Left forelimb (tissue), 1 donor: ENCODE data around the gene TCTN1.
"Not testable (repeated sequence)": the region's sequence is repeated elsewhere in the genome, so short reads cannot be mapped to it uniquely, and the experiment has no call there.

Source experiments
- DNase-seq: peaks from one replicate; pipeline ENCODE4 v3.0.0-alpha.2; 2018; ENCODE audit warnings: low spot score

TCTN1 gene

GRCh38 chr12:110638796-110639195, 24.9 kb downstream of the TCTN1 start:
- no peak for DNase-seq

DNA sequence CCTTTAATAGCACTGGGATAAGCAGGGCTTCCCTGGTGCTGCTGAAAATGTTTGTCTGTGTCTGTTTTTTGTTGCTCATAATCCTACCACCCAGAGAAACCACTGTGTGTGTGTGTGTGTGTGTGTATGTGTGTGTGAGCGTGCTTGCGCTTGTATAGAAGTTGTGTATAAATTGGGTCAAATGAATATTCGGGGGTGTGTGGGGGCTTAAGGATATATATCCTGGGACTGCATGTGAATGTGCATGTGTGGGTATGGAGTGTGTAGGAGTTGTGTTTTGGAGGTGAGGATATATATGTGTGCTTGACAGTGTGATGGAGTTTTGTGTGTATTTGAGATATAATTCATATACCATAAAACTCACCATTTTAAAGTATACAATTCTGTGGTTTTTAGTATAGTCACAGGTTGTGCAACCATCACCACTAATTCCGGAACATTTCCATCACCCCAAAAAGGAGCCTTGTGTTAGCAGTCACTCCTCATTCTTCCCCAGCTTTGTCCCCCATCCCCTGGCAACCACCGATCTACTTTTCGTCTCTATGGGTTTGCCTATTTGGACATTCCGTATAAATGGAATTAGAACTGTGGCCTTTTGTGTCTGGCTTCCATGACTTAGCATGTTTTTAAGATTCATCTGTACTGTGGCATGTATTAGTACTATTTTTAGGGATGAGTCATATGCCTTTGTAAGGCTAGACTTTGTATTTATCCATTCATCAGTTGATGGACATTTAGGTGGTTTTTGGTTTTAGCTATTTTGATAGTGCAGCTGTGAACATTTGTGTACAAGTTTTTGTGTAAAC, 25.6 kb downstream of the TCTN1 start:
- no peak for DNase-seq

GRCh38 chr12:110640275-110641025, 26.5 kb downstream of the TCTN1 start:
- no peak for DNase-seq

DNA sequence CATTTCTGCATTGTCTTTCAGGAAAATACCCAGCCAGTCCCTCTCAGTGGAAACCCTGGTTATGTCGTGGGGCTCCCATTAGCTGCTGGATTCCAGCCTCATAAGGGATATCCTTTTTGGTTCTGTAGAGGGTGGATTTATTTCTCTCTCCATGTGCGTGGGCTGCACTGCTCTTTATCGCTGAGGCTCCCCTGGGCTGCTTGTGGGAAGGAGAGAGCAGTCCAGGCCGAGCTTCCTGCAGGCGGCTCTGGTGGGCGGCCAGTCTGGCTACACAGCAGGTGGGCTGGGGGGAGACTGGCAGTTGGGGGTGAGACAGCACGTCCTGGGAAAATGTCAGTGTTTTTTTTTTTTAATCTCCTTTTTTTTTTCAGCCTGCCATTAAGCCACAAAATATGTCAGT, 27.6 kb downstream of the TCTN1 start:
- no peak for DNase-seq

GRCh38 chr12:110647631-110648040, 33.7 kb downstream of the TCTN1 start:
- no peak for DNase-seq

- no peak for DNase-seq
Measured at GRCh38 chr12:110649341-110649847, 35.5 kb downstream of the TCTN1 start.

- DNase-seq = not testable (repeated sequence)
Measured at GRCh38 chr12:110654238-110654637, 40.3 kb downstream of the TCTN1 start.

- DNase-seq = no peak
Measured at GRCh38 chr12:110656071-110656655, 42.2 kb downstream of the TCTN1 start.

DNA sequence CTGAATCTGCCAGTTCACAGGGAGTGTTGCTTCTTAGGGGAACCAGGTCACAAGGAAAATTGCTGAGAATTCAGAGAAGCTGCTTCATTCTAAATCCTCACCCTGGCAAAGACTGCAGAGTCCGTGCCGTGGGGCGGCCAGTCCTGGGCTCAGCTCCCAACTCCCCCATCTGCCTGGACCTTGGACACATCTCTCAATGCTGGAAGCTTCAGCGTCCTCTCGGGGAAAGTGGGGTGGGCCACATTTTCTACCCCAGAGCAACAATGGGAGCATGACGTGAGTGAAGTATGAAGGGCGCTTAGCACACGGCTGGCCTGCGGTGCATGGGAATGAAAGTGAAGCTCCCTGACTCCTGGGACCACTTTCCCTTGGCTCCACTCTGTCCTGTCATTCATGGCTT, 43.8 kb downstream of the TCTN1 start:
- no peak for DNase-seq

DNA sequence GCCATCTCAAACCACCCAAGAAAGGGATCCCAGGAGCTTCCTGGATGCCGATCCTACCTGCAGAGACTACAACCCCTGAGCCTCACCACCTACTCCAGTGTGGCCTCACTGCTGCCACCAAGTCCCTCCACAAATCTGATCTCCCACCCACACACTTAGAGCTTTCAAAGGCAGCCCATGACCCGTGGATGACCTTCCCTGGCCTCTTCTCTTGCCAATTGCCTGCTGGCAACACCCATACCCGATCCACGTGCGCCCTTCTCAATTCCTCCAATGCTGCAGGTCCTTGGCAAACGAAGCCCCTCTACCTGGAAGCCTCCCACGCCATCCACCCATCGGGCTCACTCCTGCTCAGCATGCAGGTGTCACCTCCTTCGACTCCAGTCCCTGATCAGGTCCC, 44.3 kb downstream of the TCTN1 start:
- no peak for DNase-seq

- no peak for DNase-seq
Measured at GRCh38 chr12:110658878-110659277, 44.9 kb downstream of the TCTN1 start.

DNA sequence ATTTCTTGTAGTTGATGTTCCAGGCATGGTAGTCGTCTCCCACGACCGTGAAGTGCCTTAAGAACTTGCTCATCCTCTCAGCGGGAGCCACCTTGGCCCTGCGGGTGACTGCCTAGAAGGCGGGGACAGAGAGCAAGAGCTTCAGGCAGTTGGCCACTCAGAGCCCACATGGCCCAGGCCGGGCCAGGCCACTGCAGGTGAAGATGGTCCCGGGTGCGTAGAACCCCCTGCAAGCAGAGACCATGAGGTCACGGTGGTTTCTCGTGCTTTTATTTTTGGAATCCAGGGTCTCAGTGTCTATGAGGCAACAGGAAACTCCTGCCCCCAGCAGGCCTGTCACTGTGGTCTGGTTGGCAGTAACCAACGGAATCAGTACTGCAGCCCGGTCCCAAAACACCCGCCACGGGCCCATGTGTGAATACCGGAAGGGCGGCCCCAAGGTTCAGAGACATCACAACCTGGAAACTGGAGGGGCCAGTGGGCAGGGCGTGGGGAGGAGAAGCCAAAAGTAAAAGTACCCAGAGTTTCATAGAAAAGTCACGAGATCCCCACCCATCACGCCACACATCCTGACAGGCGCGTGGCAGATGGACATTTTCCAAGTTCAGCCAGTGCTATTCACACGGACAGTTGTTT, 47.5 kb downstream of the TCTN1 start:
- no peak for DNase-seq

DNA sequence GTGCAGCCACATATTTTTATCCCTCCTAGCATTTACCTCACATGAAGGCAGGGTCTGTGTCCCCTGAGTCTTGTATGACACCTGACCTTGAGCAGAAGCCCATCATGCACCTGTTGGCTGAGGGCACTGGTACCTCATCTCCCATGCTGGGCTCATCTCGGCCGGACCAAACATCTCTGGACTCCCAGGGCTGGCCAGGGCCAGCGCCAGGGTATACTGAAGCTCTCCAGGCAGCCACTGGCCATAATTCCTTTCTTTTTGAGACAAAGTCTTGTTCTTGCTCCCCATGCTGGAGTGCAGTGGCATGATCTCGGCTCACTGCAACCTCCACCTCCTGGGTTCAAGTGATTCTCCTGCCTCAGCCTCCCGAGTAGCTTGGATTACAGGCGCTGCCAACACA, 53.0 kb downstream of the TCTN1 start:
- DNase-seq = no peak

DNA sequence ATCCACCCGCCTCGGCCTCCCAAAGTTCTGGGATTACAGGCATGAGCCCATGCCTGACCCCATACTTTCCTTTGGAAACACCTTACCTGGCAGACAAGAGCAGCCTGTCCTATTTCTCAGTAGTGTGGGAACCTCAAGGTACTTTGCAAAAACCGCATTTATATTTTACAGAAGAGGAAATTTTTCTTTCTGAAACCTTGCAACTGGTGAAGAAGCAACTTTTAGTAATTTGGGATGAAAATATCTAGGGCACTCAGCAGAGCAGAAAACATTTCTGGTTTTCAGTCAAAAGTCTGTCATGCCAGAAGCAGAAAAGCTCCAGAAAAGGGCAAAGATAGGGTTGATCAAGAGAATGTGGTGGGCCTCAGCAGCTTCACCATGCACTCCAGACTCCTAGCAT, 53.7 kb downstream of the TCTN1 start:
- no peak for DNase-seq

DNA sequence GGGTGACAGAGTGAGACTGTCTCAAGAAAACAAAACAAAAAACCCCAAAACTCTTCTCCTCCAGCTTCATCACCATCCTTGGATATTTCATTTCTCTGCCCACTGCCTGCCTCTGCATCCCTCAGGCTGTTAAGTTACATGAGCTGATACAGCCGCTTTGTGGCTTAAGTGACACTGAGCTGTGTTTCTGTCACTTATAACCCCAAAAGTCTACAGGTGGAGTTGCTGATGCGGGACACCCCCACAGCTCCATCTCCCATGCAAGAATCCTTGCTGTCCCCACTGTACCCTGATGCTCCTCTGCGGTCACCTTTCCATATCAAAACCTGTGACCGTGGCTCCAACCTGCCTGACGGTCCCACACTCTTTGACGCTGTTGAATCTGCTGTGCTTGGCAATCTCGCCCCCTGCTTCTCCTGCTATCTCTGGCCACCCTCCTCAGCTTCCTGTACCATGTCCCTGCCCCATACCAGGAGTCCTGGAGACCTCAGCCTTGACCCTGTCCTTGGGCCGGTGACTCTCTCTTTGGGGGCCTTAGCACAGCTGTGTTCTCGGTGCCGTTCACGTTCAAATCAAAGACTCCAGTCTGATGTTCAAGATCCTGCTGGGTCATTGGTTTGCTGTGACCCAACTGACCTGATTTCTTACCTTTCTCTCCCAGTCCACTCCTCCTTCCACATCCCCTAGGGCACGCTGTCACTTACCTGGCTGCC, 54.7 kb downstream of the TCTN1 start:
- DNase-seq = no peak

- no peak for DNase-seq
Measured at GRCh38 chr12:110669193-110669502, 55.2 kb downstream of the TCTN1 start.

GRCh38 chr12:110670161-110670701, 56.3 kb downstream of the TCTN1 start:
- no peak for DNase-seq

- DNase-seq = no peak
Measured at GRCh38 chr12:110676171-110676570, 62.2 kb downstream of the TCTN1 start.

- no peak for DNase-seq
Measured at GRCh38 chr12:110677206-110677911, 63.4 kb downstream of the TCTN1 start.

DNA sequence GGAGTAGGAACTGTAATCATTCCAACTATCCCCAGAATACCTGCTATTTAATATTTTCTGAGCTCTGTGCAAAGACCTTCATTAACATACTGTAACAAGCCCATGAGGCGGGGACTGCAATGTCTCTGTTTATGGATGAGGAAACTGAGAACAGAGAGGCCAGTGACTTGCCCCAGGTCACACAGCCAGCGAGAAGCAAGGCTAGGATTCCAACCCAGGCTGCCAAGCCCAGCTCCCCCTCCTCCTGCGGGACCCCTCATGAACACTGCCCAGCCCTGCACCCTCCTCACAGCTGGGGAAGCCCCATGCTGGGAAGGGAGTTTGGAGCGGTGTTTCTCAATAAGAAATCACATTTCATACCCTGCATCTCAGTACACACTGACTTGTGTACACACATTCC, 64.1 kb downstream of the TCTN1 start:
- no peak for DNase-seq

DNA sequence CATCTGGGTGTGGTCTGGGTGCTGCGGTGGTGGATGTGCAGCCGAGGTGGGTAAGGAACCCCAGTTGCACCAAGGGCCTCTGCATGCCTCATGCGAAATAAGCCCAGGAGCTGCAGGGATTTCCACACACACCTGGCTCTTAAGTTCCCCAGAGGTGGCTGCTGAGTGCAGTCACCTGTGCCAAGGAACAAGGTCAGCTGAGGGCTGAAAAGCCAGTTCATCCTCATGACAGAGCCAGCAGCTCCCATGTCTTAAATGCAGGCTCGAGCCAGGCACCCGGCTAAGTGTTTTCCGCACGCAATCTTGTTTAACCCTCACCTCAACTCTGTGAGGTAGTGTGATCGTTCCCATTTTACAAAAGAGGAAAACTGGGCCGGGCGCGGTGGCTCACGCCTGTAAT, 65.3 kb downstream of the TCTN1 start:
- no peak for DNase-seq
